Panc1 (cell line): ENCODE data around the gene RNU6-8. TPM values are rescaled to one million over a fixed set of nuclear protein-coding genes. Genes with fewer than 3 reads are reported as not detected.

Experiments
- ATAC-seq: fragments of 200-7000 bp; cut with Tn5 transposase; 2 replicates; pipeline ENCODE4 v1.9.1; 2020; ENCODE audit warnings: mild to moderate bottlenecking, moderate library complexity
- BruUV-seq: library from RNA; stranded (reverse); fragments of 400-500 nt; replicated peaks from 2 replicates; lab custom pipeline; 2021; lab: Mats Ljungman, UMichigan
- CTCF ChIA-PET: fragments of 300-600 bp; sonication (Branson Sonifier 250); formaldehyde crosslinking; loops from one replicate; lab custom pipeline; 2022; ENCODE audit warnings: antibody characterized with exemption; lab: Charles Lee
- POLR2A ChIA-PET: fragments of 300-600 bp; sonication (Branson Sonifier 250); formaldehyde crosslinking; loops from one replicate; lab custom pipeline; 2022; ENCODE audit warnings: antibody characterized with exemption; lab: Charles Lee
- DNase-seq: peaks from one replicate; pipeline ENCODE4 v3.0.0-alpha.2; 2010; ENCODE audit warnings: low read depth, low spot score
- H3K27ac ChIP-seq: 2 replicates; pipeline ENCODE4 v1.5.1; 2011; ENCODE audit warnings: mild to moderate bottlenecking, low read length, inconsistent platforms
- H3K27me3 ChIP-seq: fragments of 200-500 bp; sonication (Bioruptor generic); 2 replicates; pipeline ENCODE4 v1.6.0; 2014; ENCODE audit warnings: low read length, inconsistent platforms; ENCODE audit not compliant: control insufficient read depth, insufficient read depth
- H3K36me3 ChIP-seq: fragments of 200-500 bp; sonication (Bioruptor generic); 2 replicates; pipeline ENCODE4 v1.5.1; 2014; ENCODE audit warnings: inconsistent platforms, mild to moderate bottlenecking, low read length, moderate library complexity; ENCODE audit not compliant: control insufficient read depth, insufficient read depth
- H3K4me1 ChIP-seq: 2 replicates; pipeline ENCODE4 v1.5.1; 2011; ENCODE audit warnings: inconsistent platforms, mild to moderate bottlenecking, low read length, moderate library complexity; ENCODE audit not compliant: control insufficient read depth, insufficient read depth
- H3K4me3 ChIP-seq, 2 experiments: 2 replicates each; pipeline ENCODE4 v1.5.1; 2011 to 2012; ENCODE audit warnings: low read depth in 2 of 2, low read length in 2 of 2, mild to moderate bottlenecking in 2 of 2, inconsistent platforms in 1 of 2, moderate library complexity in 1 of 2
- H3K9me3 ChIP-seq: fragments of 200-500 bp; sonication (Bioruptor generic); 2 replicates; pipeline ENCODE4 v1.5.1; 2014; ENCODE audit warnings: low read depth, mild to moderate bottlenecking, inconsistent platforms, low read length, moderate library complexity; ENCODE audit not compliant: control insufficient read depth, insufficient read depth
- TCF7L2 ChIP-seq: IDR thresholded peaks from 2 replicates; pipeline ENCODE4 v1.6.1; 2011; ENCODE audit warnings: mild to moderate bottlenecking, low read depth, low read length, inconsistent platforms
- in situ Hi-C: cut with HindIII; loops from 2 replicates; pipeline ENCODE4 v1.10.0; 2016; ENCODE audit warnings: low sequenced_read_pairs, low pct_unique_long_range_greater_than_20kb
- intact Hi-C: fragments of 100-400 bp; cut with micrococcal nuclease; formaldehyde crosslinking; loops from one replicate; pipeline ENCODE4 v1.10.0; 2022; ENCODE audit not compliant: unreplicated experiment
- total RNA-seq: library from RNA; stranded (reverse); gene quantifications from one replicate; pipeline ENCODE4 v1.2.1, GENCODE V29; 2021; ENCODE audit not compliant: unreplicated experiment

Gene RNU6-8
- total RNA-seq, 1 experiment from 2014 or later: not detected

- Histone ChIP-seq H3K4me1 (no peaks in the 10 kb centered on the region), H3K9me3 (no peaks in the 10 kb centered on the region), H3K27ac (no peak overlapping the region), H3K36me3 (no peaks in the 10 kb centered on the region; the same call in 1 of the 2 replicates), H3K4me3 (no peak overlapping the region), H3K27me3 (no peaks in the 10 kb centered on the region)
- ATAC-seq: no peak
- ChIA-PET CTCF (no interaction called here), POLR2A (no interaction called here)
- no TSS peak for BruUV-seq
- DNase-seq: no peak
- in situ Hi-C loops: no loop called here
- no peak for TF ChIP-seq TCF7L2
- intact Hi-C loops: no loop called here
Observed at GRCh38 chr14:32166029-32166428, 37.0 kb downstream of the RNU6-8 start.

Other genes starting within 250 kb of the RNU6-8 start
- gene ARHGAP5, start 126.0 kb downstream of the RNU6-8 start, total RNA-seq: 63.0 TPM
- gene RNU6-7, start 1.2 kb downstream of the RNU6-8 start, total RNA-seq: not detected
- gene AKAP6, start 126.0 kb upstream of the RNU6-8 start, total RNA-seq: 0.82 TPM